Tibial nerve (tissue), 4 donors: Measurements from ENCODE around the gene LARP7. TPM values are rescaled to one million over a fixed set of nuclear protein-coding genes. Genes with fewer than 3 reads are reported as not detected.

Experiments used
- DNase-seq, 2 donors: peaks; one replicate each; pipeline ENCODE4 v3.0.0-alpha.2; 2019; ENCODE audit warnings: low spot score in 2 of 2
- H3K27ac ChIP-seq, 4 donors: fragments of 200-600 bp; sonication (generic) in 3 of 4; one replicate each; pipeline ENCODE4 v1.5.1; 2017 to 2019; ENCODE audit warnings: mild to moderate bottlenecking in 1 of 4
- H3K27me3 ChIP-seq, 2 donors: fragments of 200-600 bp; sonication (generic) in 1 of 2; one replicate each; pipeline versions ENCODE4 v1.5.1 to v1.6.0; 2017 to 2019
- H3K36me3 ChIP-seq, 3 donors: fragments of 200-600 bp; sonication (generic); one replicate each; pipeline ENCODE4 v1.5.1; 2018 to 2019
- H3K4me1 ChIP-seq, 4 donors: fragments of 200-600 bp; sonication (generic) in 3 of 4; one replicate each; pipeline ENCODE4 v1.5.1; 2017 to 2019
- H3K4me3 ChIP-seq, 4 donors: fragments of 200-600 bp; sonication (generic) in 3 of 4; one replicate each; pipeline ENCODE4 v1.5.1; 2017 to 2019; ENCODE audit warnings: mild to moderate bottlenecking in 1 of 4, moderate library complexity in 1 of 4
- H3K9me3 ChIP-seq, 4 donors: fragments of 200-600 bp; sonication (generic) in 3 of 4; one replicate each; pipeline ENCODE4 v1.5.1; 2017 to 2019
- EP300 ChIP-seq, 2 donors: sonication (generic); formaldehyde crosslinking; IDR thresholded peaks; one replicate each; pipeline ENCODE4 v1.6.1; 2017; ENCODE audit warnings: antibody characterized with exemption in 2 of 2, mild to moderate bottlenecking in 1 of 2
- POLR2A ChIP-seq, 2 donors: fragments of 450-650 bp; IDR thresholded peaks; one replicate each; pipeline ENCODE4 v1.6.1; 2017; ENCODE audit warnings: antibody characterized with exemption in 2 of 2, mild to moderate bottlenecking in 2 of 2, moderate library complexity in 2 of 2
- WGBS, 2 donors: methylation state at CpG; one replicate each; pipeline ENCODE4 v1.1.5; 2018; 5-methylcytosine and 5-hydroxymethylcytosine counted together
- total RNA-seq, 4 donors: library from RNA; depleted of rRNA; stranded (reverse); fragments of >200 nt; gene quantifications; one replicate each; pipeline ENCODE4 v1.1.0, GENCODE V29; 2016
- TF ChIP-seq, protein P1 (sequence below), 5 experiments: fragments of 200-600 bp in 3 of 5; fragments of 450-650 bp in 2 of 5; sonication (generic) in 3 of 5; IDR thresholded peaks; one replicate each; pipeline ENCODE4 v1.5.1; 2016 to 2019; ENCODE audit warnings: antibody characterized with exemption in 5 of 5, mild to moderate bottlenecking in 3 of 5, moderate library complexity in 2 of 5

LARP7 gene
- 10 to 100 TPM; 29.4 to 47.3 (median 40.4) TPM for total RNA-seq

DNA sequence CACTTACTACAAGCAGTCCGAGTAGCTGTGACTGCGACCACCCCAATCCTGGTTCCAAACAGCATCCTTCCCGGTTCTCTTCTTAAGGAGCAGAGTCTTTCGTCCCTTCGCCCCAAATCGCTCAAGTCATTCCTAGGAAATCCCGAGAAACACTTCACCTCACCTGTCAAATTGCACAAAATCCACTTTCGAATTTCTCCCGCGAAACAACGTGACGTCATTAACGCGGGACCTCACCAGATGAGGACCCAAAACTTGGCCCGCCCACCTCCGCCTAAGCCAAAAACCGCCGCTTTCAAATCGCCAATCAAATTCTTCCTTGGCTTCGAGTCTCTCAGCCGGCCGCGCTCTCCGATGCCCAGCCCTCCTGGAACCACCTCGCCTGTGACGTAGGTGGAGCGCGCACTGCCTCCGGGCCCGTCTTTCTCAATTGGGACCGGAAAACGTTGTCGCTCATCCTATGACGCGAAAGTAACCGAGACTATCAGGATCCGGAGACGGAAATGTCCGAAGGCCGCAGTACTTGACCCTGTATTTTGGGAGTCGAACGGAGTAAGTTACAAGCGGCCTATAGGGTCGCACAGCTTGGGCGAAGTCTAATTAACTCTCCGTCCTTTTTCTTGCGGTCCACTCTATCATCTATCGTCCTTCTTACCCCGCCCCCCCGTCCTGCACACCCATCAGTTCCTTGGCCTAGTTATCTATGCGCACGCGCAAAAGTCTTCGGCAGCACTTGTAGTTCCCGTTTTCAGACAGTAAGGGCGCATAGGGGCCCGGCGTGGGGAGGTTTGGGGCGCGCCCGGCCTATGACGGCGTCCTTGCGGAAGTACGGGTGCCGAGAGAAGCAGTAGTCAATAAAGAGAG lies at the start of gene LARP7, which contains the start of gene ZGRF1:
LARP7 (plus strand) TSS at position 456 of the 864 bp plus-strand sequence. CDS start 7,527 bp downstream, outside the sequence.
ZGRF1 (minus strand) TSS at position 222 of the 864 bp plus-strand sequence. CDS start 3,733 bp downstream, outside the sequence.
- Histone ChIP-seq H3K36me3 (no peaks in the 10 kb centered on the region), H3K27ac (peak within 1 kb of the TSS; percentile 87 to 98 (median 96)), H3K4me1 (peaks cover 0 to 61% (median 12%) of the 10 kb centered on the region in 4 donors), H3K27me3 (no peaks in the 10 kb centered on the region), H3K9me3 (no peaks in the 10 kb centered on the region), H3K4me3 (peak within 1 kb of the TSS; percentile 51 to 76 (median 64))
- peak; percentile 97 to 99 for DNase-seq
- 0 to 1% methylated on average over 66 of the region's 66 CpGs for WGBS, 2 donors
- TF ChIP-seq, protein P1, sequence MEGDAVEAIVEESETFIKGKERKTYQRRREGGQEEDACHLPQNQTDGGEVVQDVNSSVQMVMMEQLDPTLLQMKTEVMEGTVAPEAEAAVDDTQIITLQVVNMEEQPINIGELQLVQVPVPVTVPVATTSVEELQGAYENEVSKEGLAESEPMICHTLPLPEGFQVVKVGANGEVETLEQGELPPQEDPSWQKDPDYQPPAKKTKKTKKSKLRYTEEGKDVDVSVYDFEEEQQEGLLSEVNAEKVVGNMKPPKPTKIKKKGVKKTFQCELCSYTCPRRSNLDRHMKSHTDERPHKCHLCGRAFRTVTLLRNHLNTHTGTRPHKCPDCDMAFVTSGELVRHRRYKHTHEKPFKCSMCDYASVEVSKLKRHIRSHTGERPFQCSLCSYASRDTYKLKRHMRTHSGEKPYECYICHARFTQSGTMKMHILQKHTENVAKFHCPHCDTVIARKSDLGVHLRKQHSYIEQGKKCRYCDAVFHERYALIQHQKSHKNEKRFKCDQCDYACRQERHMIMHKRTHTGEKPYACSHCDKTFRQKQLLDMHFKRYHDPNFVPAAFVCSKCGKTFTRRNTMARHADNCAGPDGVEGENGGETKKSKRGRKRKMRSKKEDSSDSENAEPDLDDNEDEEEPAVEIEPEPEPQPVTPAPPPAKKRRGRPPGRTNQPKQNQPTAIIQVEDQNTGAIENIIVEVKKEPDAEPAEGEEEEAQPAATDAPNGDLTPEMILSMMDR (IDR thresholded peaks at IDR 0.05): peak; percentile 92 to 100 (median 98)
- TF ChIP-seq POLR2A (IDR thresholded peaks at IDR 0.05) (no peak), EP300 (IDR thresholded peaks at IDR 0.05) (peak; percentile 74 to 87)

GRCh38 chr4:112589206-112589605 lies 47.7 kb upstream of the LARP7 start:
- Histone ChIP-seq H3K4me1 (no peaks in the 10 kb centered on the region), H3K27ac (no peak overlapping the region), H3K27me3 (no peaks in the 10 kb centered on the region), H3K36me3 (peaks cover 0 to 20% (median 0%) of the 10 kb centered on the region in 3 donors), H3K9me3 (peaks cover 0 to 8% (median 0%) of the 10 kb centered on the region in 4 donors), H3K4me3 (no peak overlapping the region)
- TF ChIP-seq POLR2A (IDR thresholded peaks at IDR 0.05) (no peak), EP300 (IDR thresholded peaks at IDR 0.05) (no peak)
- TF ChIP-seq, protein P1 (IDR thresholded peaks at IDR 0.05): no peak
- DNase-seq: no peak

DNA sequence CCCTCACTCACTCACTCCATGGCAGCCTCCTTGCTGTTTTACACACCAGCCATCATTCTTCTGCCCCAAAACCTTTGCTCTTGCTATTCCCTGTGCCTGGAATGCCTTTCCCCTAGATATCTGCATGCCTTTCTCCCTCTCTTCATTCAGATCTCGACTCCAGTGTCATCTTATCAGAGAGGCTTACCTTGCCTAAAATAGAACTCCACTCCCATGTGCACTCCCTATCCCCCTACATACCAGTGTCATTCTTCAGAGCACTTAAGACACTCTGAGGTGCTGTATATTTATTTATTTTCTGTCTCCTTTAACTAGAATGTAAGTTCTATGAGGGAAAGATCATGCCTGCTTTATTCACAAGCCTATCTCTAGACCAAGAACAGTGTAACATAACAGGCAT lies 45.4 kb upstream of the LARP7 start:
- no peaks in the 10 kb centered on the region for H3K4me1 ChIP-seq
- no peak overlapping the region for H3K4me3 ChIP-seq
- WGBS, 2 donors: 83 to 86% methylated on average over 1 of the region's 1 CpG
- peaks cover 0 to 8% (median 0%) of the 10 kb centered on the region in 4 donors for H3K9me3 ChIP-seq
- no peak for DNase-seq
- H3K27ac ChIP-seq: no peak overlapping the region
- H3K36me3 ChIP-seq: peaks cover 0 to 16% (median 0%) of the 10 kb centered on the region in 3 donors
- TF ChIP-seq POLR2A (IDR thresholded peaks at IDR 0.05) (no peak), EP300 (IDR thresholded peaks at IDR 0.05) (no peak)
- TF ChIP-seq, protein P1 (IDR thresholded peaks at IDR 0.05): no peak
- H3K27me3 ChIP-seq: no peaks in the 10 kb centered on the region

GRCh38 chr4:112592717-112593116 lies 44.2 kb upstream of the LARP7 start:
- no peak for DNase-seq
- Histone ChIP-seq H3K4me1 (no peaks in the 10 kb centered on the region), H3K4me3 (no peak overlapping the region), H3K9me3 (peaks cover 0 to 8% (median 0%) of the 10 kb centered on the region in 4 donors), H3K27ac (no peak overlapping the region), H3K27me3 (no peaks in the 10 kb centered on the region), H3K36me3 (peaks cover 0 to 16% (median 0%) of the 10 kb centered on the region in 3 donors)
- TF ChIP-seq, protein P1 (IDR thresholded peaks at IDR 0.05): no peak
- no peak for TF ChIP-seq POLR2A (IDR thresholded peaks at IDR 0.05)
- no peak for TF ChIP-seq EP300 (IDR thresholded peaks at IDR 0.05)
